ENCODE data around the gene CEP85L.

The CEP85L gene

GRCh38 chr6:118591897-118592296, 59.5 kb downstream of the CEP85L start:
- H3K27me3 ChIP-seq (ENCODE audit: insufficient read depth, poor library complexity, severe bottlenecking): no peaks in the 10 kb centered on the region
- no peak for DNase-seq (ENCODE audit: low read depth in 1 of 2, low spot score in 1 of 2)
- H3K27ac ChIP-seq (replicated peaks): no peak overlapping the region
- no peak overlapping the region for H3K4me3 ChIP-seq (replicated peaks; ENCODE audit: insufficient read depth, low read length)
- TF ChIP-seq SPI1 (IDR thresholded peaks at IDR 0.05; ENCODE audit: borderline replicate concordance, low read depth): no peak
- TF ChIP-seq, protein P1, sequence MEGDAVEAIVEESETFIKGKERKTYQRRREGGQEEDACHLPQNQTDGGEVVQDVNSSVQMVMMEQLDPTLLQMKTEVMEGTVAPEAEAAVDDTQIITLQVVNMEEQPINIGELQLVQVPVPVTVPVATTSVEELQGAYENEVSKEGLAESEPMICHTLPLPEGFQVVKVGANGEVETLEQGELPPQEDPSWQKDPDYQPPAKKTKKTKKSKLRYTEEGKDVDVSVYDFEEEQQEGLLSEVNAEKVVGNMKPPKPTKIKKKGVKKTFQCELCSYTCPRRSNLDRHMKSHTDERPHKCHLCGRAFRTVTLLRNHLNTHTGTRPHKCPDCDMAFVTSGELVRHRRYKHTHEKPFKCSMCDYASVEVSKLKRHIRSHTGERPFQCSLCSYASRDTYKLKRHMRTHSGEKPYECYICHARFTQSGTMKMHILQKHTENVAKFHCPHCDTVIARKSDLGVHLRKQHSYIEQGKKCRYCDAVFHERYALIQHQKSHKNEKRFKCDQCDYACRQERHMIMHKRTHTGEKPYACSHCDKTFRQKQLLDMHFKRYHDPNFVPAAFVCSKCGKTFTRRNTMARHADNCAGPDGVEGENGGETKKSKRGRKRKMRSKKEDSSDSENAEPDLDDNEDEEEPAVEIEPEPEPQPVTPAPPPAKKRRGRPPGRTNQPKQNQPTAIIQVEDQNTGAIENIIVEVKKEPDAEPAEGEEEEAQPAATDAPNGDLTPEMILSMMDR (IDR thresholded peaks at IDR 0.05; ENCODE audit: insufficient read depth, low read length): no peak
- TF ChIP-seq POLR2AphosphoS5 (IDR thresholded peaks at IDR 0.05; ENCODE audit: low read depth): no peak
- no peak for TF ChIP-seq GABPA (IDR thresholded peaks at IDR 0.05; ENCODE audit: low read depth)
- TF ChIP-seq, protein P2, sequence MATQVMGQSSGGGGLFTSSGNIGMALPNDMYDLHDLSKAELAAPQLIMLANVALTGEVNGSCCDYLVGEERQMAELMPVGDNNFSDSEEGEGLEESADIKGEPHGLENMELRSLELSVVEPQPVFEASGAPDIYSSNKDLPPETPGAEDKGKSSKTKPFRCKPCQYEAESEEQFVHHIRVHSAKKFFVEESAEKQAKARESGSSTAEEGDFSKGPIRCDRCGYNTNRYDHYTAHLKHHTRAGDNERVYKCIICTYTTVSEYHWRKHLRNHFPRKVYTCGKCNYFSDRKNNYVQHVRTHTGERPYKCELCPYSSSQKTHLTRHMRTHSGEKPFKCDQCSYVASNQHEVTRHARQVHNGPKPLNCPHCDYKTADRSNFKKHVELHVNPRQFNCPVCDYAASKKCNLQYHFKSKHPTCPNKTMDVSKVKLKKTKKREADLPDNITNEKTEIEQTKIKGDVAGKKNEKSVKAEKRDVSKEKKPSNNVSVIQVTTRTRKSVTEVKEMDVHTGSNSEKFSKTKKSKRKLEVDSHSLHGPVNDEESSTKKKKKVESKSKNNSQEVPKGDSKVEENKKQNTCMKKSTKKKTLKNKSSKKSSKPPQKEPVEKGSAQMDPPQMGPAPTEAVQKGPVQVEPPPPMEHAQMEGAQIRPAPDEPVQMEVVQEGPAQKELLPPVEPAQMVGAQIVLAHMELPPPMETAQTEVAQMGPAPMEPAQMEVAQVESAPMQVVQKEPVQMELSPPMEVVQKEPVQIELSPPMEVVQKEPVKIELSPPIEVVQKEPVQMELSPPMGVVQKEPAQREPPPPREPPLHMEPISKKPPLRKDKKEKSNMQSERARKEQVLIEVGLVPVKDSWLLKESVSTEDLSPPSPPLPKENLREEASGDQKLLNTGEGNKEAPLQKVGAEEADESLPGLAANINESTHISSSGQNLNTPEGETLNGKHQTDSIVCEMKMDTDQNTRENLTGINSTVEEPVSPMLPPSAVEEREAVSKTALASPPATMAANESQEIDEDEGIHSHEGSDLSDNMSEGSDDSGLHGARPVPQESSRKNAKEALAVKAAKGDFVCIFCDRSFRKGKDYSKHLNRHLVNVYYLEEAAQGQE (IDR thresholded peaks at IDR 0.05; ENCODE audit: insufficient replicate concordance, low read depth): no peak

DNA sequence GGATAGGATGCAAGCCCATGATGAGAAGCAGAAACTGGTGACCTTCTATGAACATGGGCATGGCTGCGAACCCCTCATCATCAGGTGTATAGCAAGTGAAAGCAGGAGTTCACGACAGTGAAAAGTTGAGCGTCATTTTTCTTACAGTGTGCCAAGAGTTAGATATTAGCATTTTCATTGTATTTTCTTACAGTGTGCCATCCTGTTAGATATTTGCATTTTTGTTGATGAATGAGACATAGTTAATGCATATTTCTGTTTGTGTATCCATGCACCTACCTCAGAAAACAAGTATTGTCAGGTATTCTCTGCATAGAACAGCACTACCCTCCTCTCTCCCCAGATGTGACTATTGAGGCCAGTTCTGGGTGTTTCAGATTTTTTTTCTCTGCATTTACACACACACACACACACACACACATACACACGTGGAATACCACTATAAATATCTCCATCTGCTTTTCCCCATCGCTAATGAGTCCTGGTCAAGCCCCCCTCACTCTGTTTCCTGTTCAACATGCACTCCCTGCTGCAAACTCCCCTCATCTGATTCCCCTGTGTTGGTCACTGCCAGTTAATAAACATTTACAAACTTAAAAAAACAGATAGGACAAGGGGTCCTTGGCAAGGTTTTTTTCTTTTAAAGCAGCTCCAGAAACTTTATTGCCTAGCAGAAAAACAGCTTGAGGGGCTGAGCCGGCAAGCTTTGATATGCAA, 61.6 kb downstream of the CEP85L start:
- H3K4me3 ChIP-seq (replicated peaks; ENCODE audit: insufficient read depth, low read length): no peak overlapping the region

GRCh38 chr6:118589186-118589585, 62.2 kb downstream of the CEP85L start:
- no peak for DNase-seq (ENCODE audit: low read depth in 1 of 2, low spot score in 1 of 2)
- Histone ChIP-seq H3K27ac (replicated peaks) (no peak overlapping the region), H3K4me3 (replicated peaks; ENCODE audit: insufficient read depth, low read length) (no peak overlapping the region), H3K27me3 (ENCODE audit: insufficient read depth, poor library complexity, severe bottlenecking) (no peaks in the 10 kb centered on the region)
- TF ChIP-seq GABPA (IDR thresholded peaks at IDR 0.05; ENCODE audit: low read depth): no peak
- TF ChIP-seq, protein P1 (IDR thresholded peaks at IDR 0.05; ENCODE audit: insufficient read depth, low read length): no peak
- TF ChIP-seq SPI1 (IDR thresholded peaks at IDR 0.05; ENCODE audit: borderline replicate concordance, low read depth): no peak

More for the DNA sequence above, 61.6 kb downstream of the CEP85L start:
- TF ChIP-seq, protein P2 (IDR thresholded peaks at IDR 0.05; ENCODE audit: insufficient replicate concordance, low read depth): no peak
- TF ChIP-seq, protein P1 (IDR thresholded peaks at IDR 0.05; ENCODE audit: insufficient read depth, low read length): no peak
- TF ChIP-seq SPI1 (IDR thresholded peaks at IDR 0.05; ENCODE audit: borderline replicate concordance, low read depth) (no peak), POLR2AphosphoS5 (IDR thresholded peaks at IDR 0.05; ENCODE audit: low read depth) (no peak), GABPA (IDR thresholded peaks at IDR 0.05; ENCODE audit: low read depth) (no peak)
- Histone ChIP-seq H3K27me3 (ENCODE audit: insufficient read depth, poor library complexity, severe bottlenecking) (no peaks in the 10 kb centered on the region), H3K27ac (replicated peaks) (no peak overlapping the region)
- DNase-seq (ENCODE audit: low read depth in 1 of 2, low spot score in 1 of 2): no peak
